ENCODE measurements around the gene LSM6.

The LSM6 gene

GRCh38 chr4:146175541-146176453, at the start of gene LSM6 (continued):
- TF ChIP-seq ZNF518A (tag by site-specific recombination; conservative IDR thresholded peaks at IDR 0.05; ENCODE audit: low read depth) (peak; percentile 25; the same call in 1 of the 2 replicates), ZNF248 (tag by site-specific recombination; IDR thresholded peaks at IDR 0.05) (no peak), SETDB1 (IDR thresholded peaks at IDR 0.05; ENCODE audit: insufficient read length, low read length) (no peak), ZFHX2 (tag by site-specific recombination; conservative IDR thresholded peaks at IDR 0.05) (no peak), ZNF623 (tag by site-specific recombination; IDR thresholded peaks at IDR 0.05) (no peak), ZNF324 (tag by site-specific recombination; IDR thresholded peaks at IDR 0.05) (no peak), ZNF23 (tag by site-specific recombination; IDR thresholded peaks at IDR 0.05; ENCODE audit: borderline replicate concordance) (no peak), ZIC2 (tag by site-specific recombination; IDR thresholded peaks at IDR 0.05) (peak; percentile 44; the same call in 1 of the 2 replicates)

- no peak for TF ChIP-seq MEIS1 (CRISPR knock-in tag; IDR thresholded peaks at IDR 0.05; ENCODE audit: borderline replicate concordance)
- TF ChIP-seq, protein P1, sequence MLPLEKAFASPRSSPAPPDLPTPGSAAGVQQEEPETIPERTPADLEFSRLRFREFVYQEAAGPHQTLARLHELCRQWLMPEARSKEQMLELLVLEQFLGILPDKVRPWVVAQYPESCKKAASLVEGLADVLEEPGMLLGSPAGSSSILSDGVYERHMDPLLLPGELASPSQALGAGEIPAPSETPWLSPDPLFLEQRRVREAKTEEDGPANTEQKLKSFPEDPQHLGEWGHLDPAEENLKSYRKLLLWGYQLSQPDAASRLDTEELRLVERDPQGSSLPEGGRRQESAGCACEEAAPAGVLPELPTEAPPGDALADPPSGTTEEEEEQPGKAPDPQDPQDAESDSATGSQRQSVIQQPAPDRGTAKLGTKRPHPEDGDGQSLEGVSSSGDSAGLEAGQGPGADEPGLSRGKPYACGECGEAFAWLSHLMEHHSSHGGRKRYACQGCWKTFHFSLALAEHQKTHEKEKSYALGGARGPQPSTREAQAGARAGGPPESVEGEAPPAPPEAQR (tag by site-specific recombination; IDR thresholded peaks at IDR 0.05): no peak
- no peak for TF ChIP-seq ZNF623 (tag by site-specific recombination; IDR thresholded peaks at IDR 0.05)
- no peak overlapping the region for H3K4me3 ChIP-seq (ENCODE audit: low read depth, low read length)
- no peaks in the 10 kb centered on the region for H3K9me3 ChIP-seq (ENCODE audit: control insufficient read depth, insufficient read depth, low read depth, low read length)
- ChIA-PET POLR2A (no interaction called here), CTCF (no interaction called here)
- no peak overlapping the region for H3K27ac ChIP-seq (ENCODE audit: extremely low read depth, low read depth, low read length)
- H3K4me1 ChIP-seq (ENCODE audit: control insufficient read depth, insufficient read depth, low read length): no peaks in the 10 kb centered on the region
- no peaks in the 10 kb centered on the region for H3K36me3 ChIP-seq (ENCODE audit: control insufficient read depth in 2 of 2, insufficient read depth in 1 of 2, low read length in 2 of 2)
Measured at GRCh38 chr4:146132445-146132844, 43.1 kb upstream of the LSM6 start.

GRCh38 chr4:146134761-146135445, 40.6 kb upstream of the LSM6 start:
- H3K27ac ChIP-seq (ENCODE audit: extremely low read depth, low read depth, low read length): no peak overlapping the region
- ChIA-PET POLR2A (no interaction called here), CTCF (interaction anchor here (0.7 to 1.3 kb wide), 3 partner anchors 12 to 41 kb away, joined by 3 to 5 read pairs (median 3); no protein-coding TSS in a partner anchor)
- no peaks in the 10 kb centered on the region for H3K36me3 ChIP-seq (ENCODE audit: control insufficient read depth in 2 of 2, insufficient read depth in 1 of 2, low read length in 2 of 2)
- H3K9me3 ChIP-seq (ENCODE audit: control insufficient read depth, insufficient read depth, low read depth, low read length): no peaks in the 10 kb centered on the region
- H3K4me1 ChIP-seq (ENCODE audit: control insufficient read depth, insufficient read depth, low read length): no peaks in the 10 kb centered on the region
- H3K4me3 ChIP-seq (ENCODE audit: low read depth, low read length): no peak overlapping the region
- no peak for TF ChIP-seq ZNF19 (tag by site-specific recombination; IDR thresholded peaks at IDR 0.05; ENCODE audit: low read depth)
- TF ChIP-seq, protein P2, sequence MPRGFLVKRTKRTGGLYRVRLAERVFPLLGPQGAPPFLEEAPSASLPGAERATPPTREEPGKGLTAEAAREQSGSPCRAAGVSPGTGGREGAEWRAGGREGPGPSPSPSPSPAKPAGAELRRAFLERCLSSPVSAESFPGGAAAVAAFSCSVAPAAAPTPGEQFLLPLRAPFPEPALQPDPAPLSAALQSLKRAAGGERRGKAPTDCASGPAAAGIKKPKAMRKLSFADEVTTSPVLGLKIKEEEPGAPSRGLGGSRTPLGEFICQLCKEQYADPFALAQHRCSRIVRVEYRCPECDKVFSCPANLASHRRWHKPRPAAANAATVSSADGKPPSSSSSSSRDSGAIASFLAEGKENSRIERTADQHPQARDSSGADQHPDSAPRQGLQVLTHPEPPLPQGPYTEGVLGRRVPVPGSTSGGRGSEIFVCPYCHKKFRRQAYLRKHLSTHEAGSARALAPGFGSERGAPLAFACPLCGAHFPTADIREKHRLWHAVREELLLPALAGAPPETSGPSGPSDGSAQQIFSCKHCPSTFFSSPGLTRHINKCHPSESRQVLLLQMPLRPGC (tag by site-specific recombination; IDR thresholded peaks at IDR 0.05): no peak
- TF ChIP-seq SALL2 (tag by site-specific recombination; IDR thresholded peaks at IDR 0.05; ENCODE audit: borderline replicate concordance): no peak
- TF ChIP-seq ZNF473 (tag by site-specific recombination; IDR thresholded peaks at IDR 0.05): no peak
- no peak for TF ChIP-seq ZNF514 (tag by site-specific recombination; IDR thresholded peaks at IDR 0.05)
- no peak for TF ChIP-seq CTCF (tag by site-specific recombination; IDR thresholded peaks at IDR 0.05)
- no peak for TF ChIP-seq ZNF501 (tag by site-specific recombination; IDR thresholded peaks at IDR 0.05)
- TF ChIP-seq ZNF404 (tag by site-specific recombination; IDR thresholded peaks at IDR 0.05): no peak
- TF ChIP-seq MYNN (tag by site-specific recombination; IDR thresholded peaks at IDR 0.05; ENCODE audit: borderline replicate concordance): no peak
- no peak for TF ChIP-seq ZFP69B (tag by site-specific recombination; IDR thresholded peaks at IDR 0.05)
- no peak for TF ChIP-seq ZNF549 (tag by site-specific recombination; IDR thresholded peaks at IDR 0.05)
- TF ChIP-seq HOXA7 (CRISPR knock-in tag; IDR thresholded peaks at IDR 0.05; ENCODE audit: borderline replicate concordance): no peak
